ENCODE results near the gene UBE2J2.

DNA sequence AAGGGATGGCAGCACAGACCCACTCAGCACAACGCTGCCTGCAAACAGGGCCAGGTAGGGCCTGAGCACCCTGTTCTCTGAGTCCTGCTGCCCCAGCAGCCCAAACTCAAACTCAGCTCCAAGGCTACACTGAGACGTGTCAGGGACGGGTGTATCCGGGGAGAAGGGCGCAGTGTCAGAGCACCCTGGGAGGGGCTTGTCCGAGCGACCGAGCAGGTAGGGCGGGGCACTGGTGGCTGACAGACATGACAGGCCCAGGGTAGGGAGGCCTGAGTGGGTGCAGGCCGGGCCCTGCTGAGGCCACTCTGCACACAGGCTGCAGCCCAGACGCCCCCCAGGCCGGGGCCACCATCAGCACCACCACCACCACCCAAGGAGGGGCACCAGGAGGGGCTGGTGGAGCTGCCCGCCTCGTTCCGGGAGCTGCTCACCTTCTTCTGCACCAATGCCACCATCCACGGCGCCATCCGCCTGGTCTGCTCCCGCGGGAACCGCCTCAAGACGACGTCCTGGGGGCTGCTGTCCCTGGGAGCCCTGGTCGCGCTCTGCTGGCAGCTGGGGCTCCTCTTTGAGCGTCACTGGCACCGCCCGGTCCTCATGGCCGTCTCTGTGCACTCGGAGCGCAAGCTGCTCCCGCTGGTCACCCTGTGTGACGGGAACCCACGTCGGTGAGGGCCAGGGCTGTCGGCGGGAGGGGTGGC lies 12.1 kb upstream of the UBE2J2 start:
- TF ChIP-seq, protein P1, sequence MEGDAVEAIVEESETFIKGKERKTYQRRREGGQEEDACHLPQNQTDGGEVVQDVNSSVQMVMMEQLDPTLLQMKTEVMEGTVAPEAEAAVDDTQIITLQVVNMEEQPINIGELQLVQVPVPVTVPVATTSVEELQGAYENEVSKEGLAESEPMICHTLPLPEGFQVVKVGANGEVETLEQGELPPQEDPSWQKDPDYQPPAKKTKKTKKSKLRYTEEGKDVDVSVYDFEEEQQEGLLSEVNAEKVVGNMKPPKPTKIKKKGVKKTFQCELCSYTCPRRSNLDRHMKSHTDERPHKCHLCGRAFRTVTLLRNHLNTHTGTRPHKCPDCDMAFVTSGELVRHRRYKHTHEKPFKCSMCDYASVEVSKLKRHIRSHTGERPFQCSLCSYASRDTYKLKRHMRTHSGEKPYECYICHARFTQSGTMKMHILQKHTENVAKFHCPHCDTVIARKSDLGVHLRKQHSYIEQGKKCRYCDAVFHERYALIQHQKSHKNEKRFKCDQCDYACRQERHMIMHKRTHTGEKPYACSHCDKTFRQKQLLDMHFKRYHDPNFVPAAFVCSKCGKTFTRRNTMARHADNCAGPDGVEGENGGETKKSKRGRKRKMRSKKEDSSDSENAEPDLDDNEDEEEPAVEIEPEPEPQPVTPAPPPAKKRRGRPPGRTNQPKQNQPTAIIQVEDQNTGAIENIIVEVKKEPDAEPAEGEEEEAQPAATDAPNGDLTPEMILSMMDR (IDR thresholded peaks at IDR 0.05 in 8 of 11, conservative IDR thresholded peaks at IDR 0.05 in 3 of 11): no peak
- TF ChIP-seq POLR2AphosphoS5 (IDR thresholded peaks at IDR 0.05): no peak

Data from spleen (tissue), 7 donors.